ENCODE measurements around the gene ABHD8. TPM values are rescaled to one million over a fixed set of nuclear protein-coding genes. Genes with fewer than 3 reads are reported as not detected.
A peak's percentile ranks its signal among the peaks of the same experiment; 100 is the strongest.

Gene ABHD8
- total and polyA plus RNA-seq, 2 donors from 2014 or later: 9.6 to 20.0 TPM

DNA sequence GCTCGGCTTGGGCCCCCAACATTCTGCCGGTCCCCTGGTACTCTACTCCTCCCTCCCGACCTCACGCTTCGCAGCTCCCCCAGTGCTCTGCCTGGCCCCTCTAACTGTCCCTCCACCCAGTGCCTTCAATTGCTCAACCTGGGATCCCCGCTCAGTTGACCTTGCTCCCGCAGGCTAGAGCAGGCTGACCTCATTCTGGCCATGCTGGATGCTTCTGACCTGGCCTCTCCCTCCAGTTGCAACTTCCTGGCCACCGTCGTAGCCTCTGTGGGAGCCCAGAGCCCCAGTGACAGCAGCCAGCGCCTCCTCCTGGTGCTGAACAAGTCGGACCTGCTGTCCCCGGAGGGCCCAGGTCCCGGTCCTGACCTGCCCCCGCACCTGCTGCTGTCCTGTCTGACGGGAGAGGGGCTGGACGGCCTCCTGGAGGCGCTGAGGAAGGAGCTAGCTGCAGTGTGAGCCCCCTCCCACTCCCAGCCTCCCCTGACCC is 37.7 kb upstream of the ABHD8 start:
- no peaks in the 10 kb centered on the region for H3K36me3 ChIP-seq (ENCODE audit: control insufficient read depth in 2 of 3, insufficient read depth in 3 of 3, low read length in 3 of 3)
- TF ChIP-seq, protein P1, sequence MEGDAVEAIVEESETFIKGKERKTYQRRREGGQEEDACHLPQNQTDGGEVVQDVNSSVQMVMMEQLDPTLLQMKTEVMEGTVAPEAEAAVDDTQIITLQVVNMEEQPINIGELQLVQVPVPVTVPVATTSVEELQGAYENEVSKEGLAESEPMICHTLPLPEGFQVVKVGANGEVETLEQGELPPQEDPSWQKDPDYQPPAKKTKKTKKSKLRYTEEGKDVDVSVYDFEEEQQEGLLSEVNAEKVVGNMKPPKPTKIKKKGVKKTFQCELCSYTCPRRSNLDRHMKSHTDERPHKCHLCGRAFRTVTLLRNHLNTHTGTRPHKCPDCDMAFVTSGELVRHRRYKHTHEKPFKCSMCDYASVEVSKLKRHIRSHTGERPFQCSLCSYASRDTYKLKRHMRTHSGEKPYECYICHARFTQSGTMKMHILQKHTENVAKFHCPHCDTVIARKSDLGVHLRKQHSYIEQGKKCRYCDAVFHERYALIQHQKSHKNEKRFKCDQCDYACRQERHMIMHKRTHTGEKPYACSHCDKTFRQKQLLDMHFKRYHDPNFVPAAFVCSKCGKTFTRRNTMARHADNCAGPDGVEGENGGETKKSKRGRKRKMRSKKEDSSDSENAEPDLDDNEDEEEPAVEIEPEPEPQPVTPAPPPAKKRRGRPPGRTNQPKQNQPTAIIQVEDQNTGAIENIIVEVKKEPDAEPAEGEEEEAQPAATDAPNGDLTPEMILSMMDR (IDR thresholded peaks at IDR 0.05; ENCODE audit: borderline replicate concordance, extremely low read depth, insufficient read depth): no peak
- H3K27ac ChIP-seq (ENCODE audit: low read depth in 2 of 2, low read length in 2 of 2): no peak overlapping the region
- peaks cover 0 to 11% (median 0%) of the 10 kb centered on the region in 3 donors for H3K4me1 ChIP-seq (ENCODE audit: control insufficient read depth in 2 of 3, insufficient read depth in 2 of 3, low read depth in 1 of 3, low read length in 3 of 3)
- no peak for FAIRE-seq
- H3K9me3 ChIP-seq (ENCODE audit: control insufficient read depth in 2 of 3, insufficient read depth in 1 of 3, low read length in 3 of 3): no peaks in the 10 kb centered on the region
- intact Hi-C loops (cut with DNase I): no loop called here
- H3K9ac ChIP-seq (ENCODE audit: low read length in 3 of 3): no peak overlapping the region
- H3K4me3 ChIP-seq (ENCODE audit: low read length in 3 of 3): no peak overlapping the region
- no peaks in the 10 kb centered on the region for H3K27me3 ChIP-seq (ENCODE audit: control insufficient read depth, insufficient read depth, low read length)
- DNase-seq: no peak

DNA sequence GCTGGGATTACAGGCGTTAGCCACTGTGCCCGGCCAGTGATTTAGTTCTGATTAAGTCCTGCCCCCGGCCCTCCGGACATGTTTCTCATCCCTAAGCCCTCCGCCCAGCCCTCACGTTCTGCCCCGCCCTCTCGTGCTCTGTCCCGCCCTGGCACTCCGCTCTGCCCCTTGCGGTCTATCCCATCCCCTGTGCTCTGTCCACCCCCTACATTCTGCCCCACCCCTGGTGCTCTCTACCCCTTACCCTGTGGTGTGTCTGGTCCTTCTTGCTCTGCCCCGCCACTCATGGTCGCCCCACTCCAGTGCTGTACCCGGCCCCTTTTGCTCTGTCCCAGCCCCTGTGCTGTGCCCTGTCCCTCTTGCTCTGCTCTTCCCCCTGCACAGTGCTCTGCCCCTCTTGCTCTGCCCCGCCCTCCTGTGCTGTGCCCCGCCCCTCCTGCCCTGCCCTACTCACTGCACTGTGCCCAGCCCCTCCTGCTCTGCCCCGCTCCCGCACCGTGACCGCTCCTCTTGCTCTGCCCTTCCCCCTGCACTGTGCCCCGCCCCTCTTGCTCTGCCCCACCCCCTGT is 37.2 kb upstream of the ABHD8 start:
- DNase-seq (peak in 3 of 5 donors; percentile 55 to 82 (median 62)), FAIRE-seq (no peak)
- H3K4me1 ChIP-seq (ENCODE audit: control insufficient read depth in 2 of 3, insufficient read depth in 2 of 3, low read depth in 1 of 3, low read length in 3 of 3): peaks cover 0 to 11% (median 0%) of the 10 kb centered on the region in 3 donors

DNA sequence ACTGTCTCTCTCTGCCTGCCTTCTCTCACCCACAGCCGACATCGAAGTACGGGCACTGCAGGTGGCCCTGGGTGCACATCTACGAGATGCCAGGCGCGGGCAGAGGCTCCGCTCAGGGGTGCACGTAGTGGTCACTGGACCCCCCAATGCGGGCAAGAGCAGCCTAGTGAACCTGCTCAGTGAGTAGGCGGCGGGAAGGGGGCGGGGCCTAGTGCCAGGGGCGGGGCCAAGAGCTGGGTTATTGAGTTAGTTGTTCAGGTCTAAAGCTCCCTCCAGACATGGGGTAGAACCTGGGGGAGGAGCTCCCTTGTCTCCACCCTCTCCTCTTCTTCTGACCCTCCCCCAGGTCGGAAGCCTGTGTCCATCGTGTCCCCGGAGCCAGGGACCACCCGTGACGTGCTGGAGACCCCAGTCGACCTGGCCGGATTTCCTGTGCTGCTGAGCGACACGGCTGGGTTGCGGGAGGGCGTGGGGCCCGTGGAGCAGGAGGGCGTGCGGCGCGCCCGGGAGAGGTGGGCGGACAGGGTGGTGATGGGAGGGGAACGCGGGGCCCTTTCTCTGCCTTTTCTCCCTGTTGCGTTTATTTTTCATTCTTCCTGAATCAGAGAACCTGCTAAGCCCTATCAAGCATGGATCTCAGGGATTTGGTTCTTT is 36.0 kb upstream of the ABHD8 start:
- FAIRE-seq (no peak), DNase-seq (peak in 1 of 5 donors; percentile 89)
- intact Hi-C loops (cut with DNase I): loop anchor here (10.0 kb wide), 1 partner anchor 126 kb away; the partner anchor contains the start of gene NXNL1
- TF ChIP-seq, protein P1 (IDR thresholded peaks at IDR 0.05; ENCODE audit: borderline replicate concordance, extremely low read depth, insufficient read depth): no peak
- no peaks in the 10 kb centered on the region for H3K9me3 ChIP-seq (ENCODE audit: control insufficient read depth in 2 of 3, insufficient read depth in 1 of 3, low read length in 3 of 3)
- H3K9ac ChIP-seq (ENCODE audit: low read length in 3 of 3): no peak overlapping the region
- no peak overlapping the region for H3K4me3 ChIP-seq (ENCODE audit: low read length in 3 of 3)
- no peaks in the 10 kb centered on the region for H3K27me3 ChIP-seq (ENCODE audit: control insufficient read depth, insufficient read depth, low read length)
- H3K36me3 ChIP-seq (ENCODE audit: control insufficient read depth in 2 of 3, insufficient read depth in 3 of 3, low read length in 3 of 3): no peaks in the 10 kb centered on the region
- no peak overlapping the region for H3K27ac ChIP-seq (ENCODE audit: low read depth in 2 of 2, low read length in 2 of 2)
- H3K4me1 ChIP-seq (ENCODE audit: control insufficient read depth in 2 of 3, insufficient read depth in 2 of 3, low read depth in 1 of 3, low read length in 3 of 3): peaks cover 0 to 18% (median 0%) of the 10 kb centered on the region in 3 donors

More for the DNA sequence above, 37.2 kb upstream of the ABHD8 start:
- Histone ChIP-seq H3K9me3 (ENCODE audit: control insufficient read depth in 2 of 3, insufficient read depth in 1 of 3, low read length in 3 of 3) (no peaks in the 10 kb centered on the region), H3K27me3 (ENCODE audit: control insufficient read depth, insufficient read depth, low read length) (no peaks in the 10 kb centered on the region), H3K27ac (ENCODE audit: low read depth in 2 of 2, low read length in 2 of 2) (no peak overlapping the region), H3K36me3 (ENCODE audit: control insufficient read depth in 2 of 3, insufficient read depth in 3 of 3, low read length in 3 of 3) (no peaks in the 10 kb centered on the region), H3K4me3 (ENCODE audit: low read length in 3 of 3) (no peak overlapping the region), H3K9ac (ENCODE audit: low read length in 3 of 3) (no peak overlapping the region)
- TF ChIP-seq, protein P1 (IDR thresholded peaks at IDR 0.05; ENCODE audit: borderline replicate concordance, extremely low read depth, insufficient read depth): no peak
- intact Hi-C loops (cut with DNase I): no loop called here

All from kidney (tissue), 14 donors.